Stimulated activated CD4-positive, alpha-beta T cell treated with anti-CD3 and anti-CD28 coated beads, TNF-alpha, amount 100 ng/mL, for 4 hours (primary cell): Measurements from ENCODE around the gene HEATR5A.
"Not testable (repeated sequence)": the region's sequence is repeated elsewhere in the genome, so short reads cannot be mapped to it uniquely, and the experiment has no call there.

Experiments
- DNase-seq, 3 experiments: peaks; one replicate each; pipeline ENCODE4 v3.0.0-alpha.2; 2020; ENCODE audit warnings: low read depth in 3 of 3

HEATR5A gene

GRCh38 chr14:31329876-31330521 is 90.4 kb downstream of the HEATR5A start:
- not testable (repeated sequence) for DNase-seq

- DNase-seq, result no peak
Measured at GRCh38 chr14:31326111-31326510, 94.2 kb downstream of the HEATR5A start.

GRCh38 chr14:31323419-31323818 is 96.9 kb downstream of the HEATR5A start:
- DNase-seq, result no peak

DNA sequence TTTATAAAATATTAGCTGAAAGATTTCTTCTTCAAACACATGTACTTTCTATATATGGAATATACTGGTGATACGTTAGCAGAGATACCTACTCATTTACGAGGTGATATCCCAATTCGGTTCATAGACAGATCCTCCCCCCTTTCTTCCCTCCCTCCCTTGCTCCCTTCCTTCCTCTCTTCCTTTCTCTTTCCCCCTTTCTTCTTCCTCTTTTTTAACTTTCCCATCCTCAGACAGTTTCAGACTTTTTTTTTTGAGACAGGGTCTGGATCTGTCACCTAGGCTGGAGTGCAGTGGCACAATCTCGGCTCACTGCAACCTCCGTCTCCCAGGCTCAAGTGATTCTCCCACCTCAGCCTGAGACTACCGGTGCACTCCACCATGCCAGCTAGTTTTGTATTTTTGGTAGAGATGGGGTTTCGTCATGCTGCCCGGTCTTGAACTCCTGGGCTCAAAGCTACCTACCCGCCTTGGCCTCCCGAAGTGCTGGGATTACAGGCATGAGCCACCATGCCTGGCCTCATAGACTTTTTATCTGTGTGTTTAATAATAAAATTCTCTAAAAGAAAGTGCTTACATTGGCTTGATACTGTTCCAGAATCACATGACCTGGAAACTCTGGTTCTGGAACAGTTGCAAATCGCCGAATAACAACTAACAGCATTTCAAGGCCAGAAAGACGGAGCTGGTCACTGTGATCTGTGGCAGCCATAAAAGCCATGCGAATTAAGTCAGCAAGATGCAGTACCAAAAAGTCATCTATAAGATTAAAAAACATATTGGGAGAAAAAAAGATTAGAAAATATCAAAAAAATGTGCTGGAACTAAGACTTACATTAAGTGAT is 99.2 kb downstream of the HEATR5A start:
- DNase-seq, result no peak

- no peak for DNase-seq
Measured at GRCh38 chr14:31320216-31320615, 100.1 kb downstream of the HEATR5A start.

DNA sequence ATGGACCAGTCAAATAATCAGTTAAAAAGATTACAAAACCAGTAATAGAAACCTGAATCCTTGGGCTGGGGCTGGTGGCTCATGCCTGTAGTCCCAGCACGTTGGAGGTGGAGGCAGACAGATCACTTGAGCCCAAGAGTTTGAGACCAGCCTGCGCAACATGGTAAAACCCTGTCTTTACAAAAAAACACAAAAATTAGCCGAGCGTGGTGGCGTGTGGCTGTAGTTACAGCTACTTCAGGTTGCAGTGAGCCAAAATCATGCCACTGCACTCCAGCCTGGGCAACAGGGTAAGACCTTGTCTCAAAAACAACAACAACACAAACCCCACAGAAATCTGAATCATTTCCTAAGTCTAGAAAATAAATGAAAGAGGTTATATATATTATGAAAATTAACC is 100.6 kb downstream of the HEATR5A start:
- no peak for DNase-seq

DNA sequence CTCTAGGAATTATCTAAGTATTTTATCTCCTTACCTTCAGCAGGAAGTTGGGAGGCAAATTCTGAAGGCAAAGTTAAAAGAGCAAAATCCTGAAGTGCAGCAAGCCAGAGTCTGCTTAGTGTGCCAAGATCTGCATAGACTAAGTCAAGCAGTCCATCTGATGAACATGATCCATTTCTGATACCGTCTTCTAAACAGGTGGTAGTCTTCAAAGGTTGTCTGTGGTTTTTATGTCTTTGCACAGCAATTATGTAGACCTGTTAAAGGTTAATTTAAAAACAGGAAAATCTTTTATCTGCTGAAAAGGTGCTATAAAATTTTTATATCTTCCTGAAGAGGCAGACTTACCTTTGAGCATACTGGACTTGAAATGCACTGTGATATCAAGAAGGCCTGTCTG is 107.4 kb downstream of the HEATR5A start:
- DNase-seq, result no peak

- DNase-seq, result not testable (repeated sequence)
Measured at GRCh38 chr14:31312370-31312769, 108.0 kb downstream of the HEATR5A start.

- no peak for DNase-seq
Measured at GRCh38 chr14:31307618-31308017, 112.7 kb downstream of the HEATR5A start.

GRCh38 chr14:31307198-31307597 is 113.2 kb downstream of the HEATR5A start:
- DNase-seq, result no peak

GRCh38 chr14:31303654-31304053 is 116.7 kb downstream of the HEATR5A start:
- DNase-seq, result no peak

GRCh38 chr14:31300883-31301282 is 119.5 kb downstream of the HEATR5A start:
- no peak for DNase-seq

DNA sequence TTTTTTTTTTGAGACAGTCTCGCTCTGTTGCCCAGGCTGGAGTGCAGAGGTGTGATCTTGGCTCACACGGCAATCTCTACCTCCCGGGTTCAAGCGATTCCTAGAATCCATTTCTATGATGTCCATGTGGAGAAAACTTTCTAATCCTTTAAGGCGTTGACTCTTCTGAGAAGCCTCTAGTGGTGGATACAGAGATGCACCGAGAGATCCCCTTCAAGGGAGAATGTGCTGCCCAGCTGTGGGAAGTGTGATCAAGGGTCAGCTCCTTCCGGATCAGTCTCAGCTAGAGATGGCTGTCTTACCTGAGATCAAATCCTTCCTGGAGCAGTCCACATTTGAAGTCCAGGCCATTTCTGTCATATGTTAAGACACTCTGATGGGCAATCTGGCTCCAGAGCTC is 120.1 kb downstream of the HEATR5A start:
- no peak for DNase-seq

DNA sequence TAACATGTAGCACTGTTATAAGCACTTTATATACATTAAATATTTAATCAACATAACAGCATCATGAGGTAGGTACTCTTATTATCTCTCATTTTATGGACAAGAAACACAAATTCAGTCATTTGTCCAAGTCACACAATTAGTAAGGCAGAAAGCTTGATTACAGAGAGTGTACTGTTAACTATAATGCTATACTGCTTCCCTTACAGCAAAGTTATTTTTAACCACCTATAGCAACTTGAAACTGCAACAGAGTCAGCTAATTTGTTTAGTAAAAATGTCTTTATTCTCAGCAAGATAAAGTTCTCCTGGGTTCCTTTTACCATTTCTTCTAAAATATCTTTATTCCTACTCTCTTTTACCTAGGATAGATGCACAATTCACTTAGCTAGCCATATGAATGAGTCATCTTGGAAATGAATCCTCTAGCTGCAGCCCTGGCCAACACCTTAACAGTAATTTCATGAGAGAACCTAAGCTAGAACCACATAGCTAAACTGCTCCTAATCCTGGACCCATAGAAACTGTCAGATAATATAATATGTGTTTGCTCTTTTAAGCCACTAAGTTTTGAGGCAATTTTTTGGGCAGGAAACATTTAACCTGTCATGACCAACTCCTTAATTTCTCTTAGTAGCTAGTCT is 122.5 kb downstream of the HEATR5A start:
- no peak for DNase-seq

DNA sequence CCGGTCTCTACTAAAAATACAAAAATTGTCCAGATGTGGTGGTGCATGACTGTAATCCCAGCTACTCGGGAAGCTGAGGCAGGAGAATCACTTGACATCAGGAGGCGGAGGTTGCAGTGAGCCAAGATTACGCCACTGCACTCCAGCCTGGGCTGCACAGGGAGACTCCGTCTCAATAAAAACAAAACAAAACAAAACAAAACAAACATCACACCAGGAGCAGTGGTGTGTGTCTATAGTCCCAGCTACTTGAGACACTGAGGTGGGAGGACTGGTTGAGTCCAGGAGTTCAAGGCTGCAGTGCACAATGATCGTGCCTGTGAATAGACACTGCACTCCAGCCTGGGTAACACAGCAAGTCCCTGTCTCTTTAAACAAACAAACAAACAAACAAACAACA is 123.2 kb downstream of the HEATR5A start:
- DNase-seq, result no peak

- no peak for DNase-seq
Measured at GRCh38 chr14:31294746-31295405, 125.5 kb downstream of the HEATR5A start.

DNA sequence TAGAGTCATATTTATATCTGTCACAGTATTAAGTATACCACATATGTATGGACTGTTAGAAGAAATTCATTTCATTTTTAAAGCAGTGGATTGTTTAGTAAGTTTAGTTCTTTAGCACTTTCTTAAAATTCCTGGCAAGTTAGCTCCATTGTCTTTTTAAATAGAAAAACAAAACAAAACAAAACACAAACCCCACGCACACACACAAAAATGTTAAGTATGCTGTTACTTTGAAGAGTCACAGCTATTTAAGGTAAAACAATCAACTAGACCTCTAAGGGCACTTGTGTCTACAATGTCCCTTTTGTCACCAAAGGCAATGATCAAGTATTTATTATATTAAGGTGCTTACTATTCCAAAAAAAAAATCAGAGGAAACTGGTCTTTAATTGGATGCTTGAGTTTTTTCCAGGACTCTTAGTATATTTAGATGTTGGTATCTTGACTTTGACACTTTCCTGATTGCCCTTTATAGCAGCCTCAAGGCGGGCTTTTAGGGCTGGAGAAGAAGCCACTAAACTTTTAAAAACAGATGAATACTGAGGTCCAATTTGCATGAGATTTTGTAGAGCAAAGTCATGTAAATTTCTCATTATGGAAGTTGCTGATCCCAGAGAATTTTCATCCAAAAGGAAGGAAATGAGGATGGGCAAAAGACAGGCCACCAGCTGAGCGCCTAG is 127.3 kb downstream of the HEATR5A start:
- DNase-seq, result no peak

- no peak for DNase-seq
Measured at GRCh38 chr14:31291210-31291609, 129.1 kb downstream of the HEATR5A start.

GRCh38 chr14:31287294-31287972 is 132.9 kb downstream of the HEATR5A start:
- DNase-seq, result no peak

DNA sequence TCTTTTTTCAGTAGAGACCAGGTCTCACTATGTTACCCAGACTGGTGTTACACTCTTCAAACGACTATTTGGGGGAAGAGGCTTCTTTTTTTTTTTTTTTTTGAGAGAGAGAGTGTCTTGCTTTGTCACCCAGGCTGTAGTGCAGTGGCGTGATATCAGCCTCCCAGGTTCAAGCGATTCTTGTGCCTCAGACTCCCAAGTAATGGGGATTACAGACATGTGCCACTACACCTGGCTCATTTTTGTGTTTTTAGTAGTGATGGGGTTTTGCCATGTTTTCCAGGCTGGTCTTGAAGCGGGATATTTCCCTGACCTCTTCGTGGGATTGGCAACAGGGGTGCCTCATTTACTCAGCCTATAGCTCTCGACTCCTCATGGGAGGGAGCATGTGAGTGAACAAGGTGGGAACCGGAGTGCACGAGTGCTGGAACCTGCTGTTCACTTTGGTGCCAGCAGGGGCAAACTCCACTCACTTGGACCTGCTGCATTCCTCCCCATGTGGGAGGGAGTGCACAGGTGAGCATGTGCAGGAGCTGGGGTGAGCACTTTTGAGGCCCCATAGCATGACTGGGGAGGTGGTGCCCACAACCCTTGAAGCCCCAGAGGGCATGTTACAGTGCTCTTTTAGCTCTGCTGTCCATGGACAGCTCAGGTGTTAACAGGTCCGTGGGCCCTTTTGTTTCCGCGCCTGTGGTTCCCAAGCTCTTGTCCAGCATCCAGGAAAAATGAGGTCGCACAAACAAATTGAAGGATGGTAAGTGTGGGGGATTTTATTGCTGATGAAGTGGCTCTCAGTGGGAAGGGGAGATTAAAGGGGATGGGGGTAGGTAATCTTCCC is 133.7 kb downstream of the HEATR5A start:
- no peak for DNase-seq
